PC-3 (cell line): ENCODE data around the gene RSU1. TPM values are rescaled to one million over a fixed set of nuclear protein-coding genes. Genes with fewer than 3 reads are reported as not detected.

Source experiments
- ATAC-seq: fragments of 200-7000 bp; cut with Tn5 transposase; 2 replicates; pipeline ENCODE4 v1.9.1; 2020; ENCODE audit warnings: mild to moderate bottlenecking, moderate library complexity
- BruUV-seq: library from RNA; stranded (reverse); fragments of 400-500 nt; replicated peaks from 2 replicates; lab custom pipeline; 2021; lab: Mats Ljungman, UMichigan
- CTCF ChIA-PET: fragments of 300-600 bp; sonication (Branson Sonifier 250); formaldehyde crosslinking; loops from one replicate; lab custom pipeline; 2022; ENCODE audit warnings: antibody characterized with exemption; lab: Charles Lee
- POLR2A ChIA-PET: fragments of 300-600 bp; sonication (Branson Sonifier 250); formaldehyde crosslinking; loops from one replicate; lab custom pipeline; 2022; ENCODE audit warnings: antibody characterized with exemption; ENCODE audit not compliant: unreplicated experiment; lab: Charles Lee
- DNase-seq: peaks from one replicate; pipeline ENCODE4 v3.0.0-alpha.2; 2015
- H2AFZ ChIP-seq: fragments of 300-600 bp; sonication (generic); 2 replicates; pipeline ENCODE4 v1.6.0; 2016; ENCODE audit warnings: antibody characterized with exemption, low read length
- H3F3A ChIP-seq: fragments of 300-600 bp; sonication (generic); one replicate; pipeline ENCODE4 v1.6.0; 2017; ENCODE audit warnings: antibody characterized with exemption, low read length, control low read depth, mild to moderate bottlenecking; ENCODE audit not compliant: unreplicated experiment
- H3K27ac ChIP-seq: fragments of 300-600 bp; sonication (generic); 2 replicates; pipeline ENCODE4 v1.5.1; 2016; ENCODE audit warnings: mild to moderate bottlenecking, low read length
- H3K27me3 ChIP-seq: fragments of 300-600 bp; sonication (generic); 2 replicates; pipeline ENCODE4 v1.6.1; 2016; ENCODE audit warnings: low read length, mixed read lengths
- H3K36me3 ChIP-seq: fragments of 300-600 bp; sonication (generic); 2 replicates; pipeline ENCODE4 v1.6.1; 2016; ENCODE audit warnings: low read depth, mixed run types, low read length, mixed read lengths
- H3K4me1 ChIP-seq: fragments of 300-600 bp; sonication (generic); 2 replicates; pipeline ENCODE4 v1.5.1; 2016; ENCODE audit warnings: low read length; ENCODE audit not compliant: insufficient read depth
- H3K4me2 ChIP-seq: fragments of 300-600 bp; sonication (generic); 2 replicates; pipeline ENCODE4 v1.6.0; 2016; ENCODE audit warnings: low read length
- H3K4me3 ChIP-seq: fragments of 300-600 bp; sonication (generic); 2 replicates; pipeline ENCODE4 v1.5.1; 2016; ENCODE audit warnings: mild to moderate bottlenecking, low read length, mixed read lengths
- H3K79me2 ChIP-seq: fragments of 300-600 bp; sonication (generic); 2 replicates; pipeline ENCODE4 v1.6.1; 2017; ENCODE audit warnings: low read length, mixed read lengths
- H3K9ac ChIP-seq: fragments of 300-600 bp; sonication (generic); 2 replicates; pipeline ENCODE4 v1.6.0; 2016; ENCODE audit warnings: mild to moderate bottlenecking, low read length
- H3K9me2 ChIP-seq: fragments of 300-600 bp; sonication (generic); replicated peaks from 2 replicates; pipeline ENCODE4 v1.6.1; 2016; ENCODE audit warnings: mixed run types, low read length, mixed read lengths
- H3K9me3 ChIP-seq: fragments of 300-600 bp; sonication (generic); 2 replicates; pipeline ENCODE4 v1.6.1; 2016; ENCODE audit warnings: low read length, mixed read lengths
- H4K20me1 ChIP-seq: fragments of 300-600 bp; sonication (generic); 2 replicates; pipeline ENCODE4 v1.6.1; 2016; ENCODE audit warnings: low read length, mixed read lengths
- EZH2 ChIP-seq: fragments of 300-600 bp; sonication (generic); IDR thresholded peaks from one replicate; pipeline ENCODE4 v1.6.1; 2017; ENCODE audit warnings: antibody characterized with exemption, mild to moderate bottlenecking, low read length; ENCODE audit not compliant: unreplicated experiment
- EZH2phosphoT487 ChIP-seq: fragments of 300-600 bp; sonication (generic); IDR thresholded peaks from 2 replicates; pipeline ENCODE4 v1.6.1; 2018; ENCODE audit warnings: mild to moderate bottlenecking, antibody characterized with exemption, low read length, borderline replicate concordance
- intact Hi-C: fragments of 100-400 bp; cut with micrococcal nuclease; formaldehyde crosslinking; loops from 2 replicates; pipeline ENCODE4 v1.9.0; 2023
- total RNA-seq: library from RNA; depleted of rRNA; stranded (reverse); fragments of >200 nt; gene quantifications from 2 replicates; pipeline ENCODE4 v1.2.3, GENCODE V29; 2014
- TF ChIP-seq, protein P1 (sequence below): fragments of 300-600 bp; sonication (generic); conservative IDR thresholded peaks from 2 replicates; pipeline ENCODE4 v1.5.1; 2017; ENCODE audit warnings: antibody characterized with exemption, low read depth, mild to moderate bottlenecking, low read length

Gene RSU1
- total RNA-seq, 1 experiment from 2014 or later, result 21.2 TPM

DNA sequence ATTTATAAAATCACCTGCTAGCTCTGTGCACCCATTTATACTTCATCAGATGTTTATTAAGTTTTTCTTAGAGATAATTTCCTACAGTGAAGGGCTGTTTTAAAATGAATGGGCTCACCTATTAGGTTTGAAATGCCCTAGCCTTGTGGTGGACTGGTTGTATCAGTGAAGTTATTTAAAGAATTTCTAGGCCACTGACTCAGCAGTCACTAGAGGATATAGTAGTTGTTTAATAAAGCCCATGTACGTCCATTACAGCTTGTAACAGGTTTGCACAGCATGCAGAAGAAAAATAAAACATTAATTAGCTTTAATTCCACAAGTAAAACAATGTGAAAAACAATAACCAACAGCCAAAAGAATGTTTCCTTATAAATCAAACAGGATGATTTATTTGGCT is 128.0 kb downstream of the RSU1 start:
- H3K9me2 ChIP-seq, result no peaks in the 10 kb centered on the region
- TF ChIP-seq EZH2 (no peak), EZH2phosphoT487 (no peak)
- TF ChIP-seq, protein P1, sequence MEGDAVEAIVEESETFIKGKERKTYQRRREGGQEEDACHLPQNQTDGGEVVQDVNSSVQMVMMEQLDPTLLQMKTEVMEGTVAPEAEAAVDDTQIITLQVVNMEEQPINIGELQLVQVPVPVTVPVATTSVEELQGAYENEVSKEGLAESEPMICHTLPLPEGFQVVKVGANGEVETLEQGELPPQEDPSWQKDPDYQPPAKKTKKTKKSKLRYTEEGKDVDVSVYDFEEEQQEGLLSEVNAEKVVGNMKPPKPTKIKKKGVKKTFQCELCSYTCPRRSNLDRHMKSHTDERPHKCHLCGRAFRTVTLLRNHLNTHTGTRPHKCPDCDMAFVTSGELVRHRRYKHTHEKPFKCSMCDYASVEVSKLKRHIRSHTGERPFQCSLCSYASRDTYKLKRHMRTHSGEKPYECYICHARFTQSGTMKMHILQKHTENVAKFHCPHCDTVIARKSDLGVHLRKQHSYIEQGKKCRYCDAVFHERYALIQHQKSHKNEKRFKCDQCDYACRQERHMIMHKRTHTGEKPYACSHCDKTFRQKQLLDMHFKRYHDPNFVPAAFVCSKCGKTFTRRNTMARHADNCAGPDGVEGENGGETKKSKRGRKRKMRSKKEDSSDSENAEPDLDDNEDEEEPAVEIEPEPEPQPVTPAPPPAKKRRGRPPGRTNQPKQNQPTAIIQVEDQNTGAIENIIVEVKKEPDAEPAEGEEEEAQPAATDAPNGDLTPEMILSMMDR, result no peak
- H3K79me2 ChIP-seq, result no peaks in the 10 kb centered on the region
- no peak overlapping the region for H2AFZ ChIP-seq
- H3K4me2 ChIP-seq, result no peak overlapping the region
- intact Hi-C loops, result no loop called here
- no peaks in the 10 kb centered on the region for H3K36me3 ChIP-seq
- no peaks in the 10 kb centered on the region for H3F3A ChIP-seq
- H3K9ac ChIP-seq, result no peak overlapping the region
- H3K27ac ChIP-seq, result no peak overlapping the region
- BruUV-seq, result no TSS peak
- ChIA-PET POLR2A (no interaction called here), CTCF (no interaction called here)
- DNase-seq, result no peak
- ATAC-seq, result no peak
- H3K4me1 ChIP-seq, result no peaks in the 10 kb centered on the region
- H3K4me3 ChIP-seq, result no peak overlapping the region
- H3K9me3 ChIP-seq, result no peaks in the 10 kb centered on the region
- H4K20me1 ChIP-seq, result no peaks in the 10 kb centered on the region
- no peaks in the 10 kb centered on the region for H3K27me3 ChIP-seq

DNA sequence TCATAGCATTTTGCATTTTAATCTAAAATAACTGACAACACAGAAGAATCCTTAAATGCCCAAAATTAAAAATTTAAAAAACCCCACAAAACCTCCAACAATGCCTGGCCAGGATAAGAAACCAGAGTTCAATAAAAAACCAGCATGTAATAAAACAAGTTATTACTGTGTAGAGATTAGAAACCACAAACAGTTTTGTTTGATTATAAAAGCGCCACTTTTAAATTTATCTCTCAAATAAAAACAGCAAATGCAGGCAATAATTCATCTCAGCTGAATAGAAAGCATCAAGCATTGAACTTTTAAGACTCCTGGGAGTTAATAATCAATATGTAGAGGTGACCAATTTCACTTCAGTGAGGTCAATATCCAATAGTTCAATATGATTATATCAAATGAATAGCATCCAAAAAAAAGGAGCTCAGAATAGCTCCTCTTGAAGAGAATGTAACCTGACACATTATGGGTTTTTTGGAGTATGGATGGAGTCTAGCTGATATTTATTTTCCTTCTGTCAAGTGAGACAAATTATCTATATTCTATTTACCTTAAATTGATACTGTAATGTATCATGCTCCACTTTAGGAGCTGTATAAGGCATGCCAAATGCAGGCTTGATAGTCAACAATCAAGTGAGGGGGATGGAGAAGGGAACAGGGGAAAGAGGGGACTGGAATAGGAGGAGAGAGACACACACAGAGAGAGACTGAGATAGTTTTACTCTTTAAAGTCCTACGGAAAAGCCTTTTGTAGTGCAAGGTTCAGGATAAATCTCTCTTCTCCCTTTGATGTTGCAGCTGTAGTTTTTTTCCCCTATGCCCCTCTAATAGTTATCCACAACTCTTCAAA is 130.9 kb downstream of the RSU1 start:
- no peak for DNase-seq
- no peaks in the 10 kb centered on the region for H3K9me2 ChIP-seq
- no peaks in the 10 kb centered on the region for H3K27me3 ChIP-seq
- no peaks in the 10 kb centered on the region for H3K9me3 ChIP-seq
- H3F3A ChIP-seq, result no peaks in the 10 kb centered on the region
- ChIA-PET POLR2A (no interaction called here), CTCF (no interaction called here)
- BruUV-seq, result no TSS peak
- H3K27ac ChIP-seq, result no peak overlapping the region
- H3K4me3 ChIP-seq, result no peak overlapping the region
- ATAC-seq, result no peak
- no peaks in the 10 kb centered on the region for H3K79me2 ChIP-seq
- intact Hi-C loops, result no loop called here
- H2AFZ ChIP-seq, result no peak overlapping the region
- H3K4me2 ChIP-seq, result no peak overlapping the region
- H3K36me3 ChIP-seq, result no peaks in the 10 kb centered on the region
- H3K9ac ChIP-seq, result no peak overlapping the region
- no peaks in the 10 kb centered on the region for H3K4me1 ChIP-seq
- H4K20me1 ChIP-seq, result no peaks in the 10 kb centered on the region
- TF ChIP-seq EZH2 (no peak), EZH2phosphoT487 (no peak)
- TF ChIP-seq, protein P1, result no peak

DNA sequence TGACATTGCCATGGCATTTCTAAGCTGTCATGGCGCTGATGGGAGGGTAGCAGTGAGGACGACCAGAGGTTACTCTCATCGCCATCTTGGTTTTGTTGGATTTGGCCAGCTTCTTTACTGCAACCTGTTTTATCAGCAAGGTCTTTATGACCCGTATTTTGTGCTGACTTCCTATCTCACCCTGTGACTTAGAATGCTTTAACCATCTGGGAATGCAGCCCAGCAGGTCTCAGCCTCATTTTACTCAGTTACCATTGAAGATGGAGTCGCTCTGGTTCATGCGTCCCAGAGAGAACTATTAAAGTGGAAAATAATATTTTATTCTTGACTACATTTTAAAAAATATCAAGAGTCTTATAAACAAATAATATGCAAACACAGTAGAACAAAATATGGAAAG is 131.7 kb downstream of the RSU1 start:
- no TSS peak for BruUV-seq
- ATAC-seq, result no peak
- CTCF ChIA-PET, result no interaction called here

More for the DNA sequence above, 131.7 kb downstream of the RSU1 start:
- Histone ChIP-seq H3K27ac (no peak overlapping the region), H3K4me2 (no peak overlapping the region), H3K36me3 (no peaks in the 10 kb centered on the region), H2AFZ (no peak overlapping the region), H3K9me3 (no peaks in the 10 kb centered on the region), H3K4me3 (no peak overlapping the region), H3K9ac (no peak overlapping the region), H4K20me1 (no peaks in the 10 kb centered on the region), H3K9me2 (no peaks in the 10 kb centered on the region), H3F3A (no peaks in the 10 kb centered on the region), H3K27me3 (no peaks in the 10 kb centered on the region), H3K4me1 (no peaks in the 10 kb centered on the region), H3K79me2 (no peaks in the 10 kb centered on the region)
- no peak for TF ChIP-seq EZH2
- TF ChIP-seq EZH2phosphoT487, result no peak
- TF ChIP-seq, protein P1, result no peak
- intact Hi-C loops, result no loop called here
- POLR2A ChIA-PET, result no interaction called here
- no peak for DNase-seq
